Measurements from ENCODE around the gene PRDM16.

The PRDM16 gene

DNA sequence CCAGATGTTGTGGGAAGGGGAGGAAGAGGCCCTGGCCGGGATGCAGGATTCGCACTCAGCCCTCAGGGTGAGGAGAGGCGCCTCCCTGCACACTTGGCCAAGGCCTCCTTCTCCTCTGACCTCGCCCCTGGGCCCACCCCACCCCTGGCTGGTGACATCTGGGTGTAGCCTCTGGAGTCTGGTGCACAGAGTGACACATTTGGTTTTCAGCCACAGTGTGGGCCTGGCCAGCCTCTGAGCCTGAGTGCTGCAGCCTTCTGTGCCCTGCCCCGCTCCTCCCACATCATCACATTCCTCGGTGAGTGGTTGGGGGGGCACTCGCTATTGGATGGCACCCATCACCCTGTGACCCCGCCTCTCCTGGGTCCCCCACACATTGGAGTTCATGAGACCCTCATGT, 45.8 kb downstream of the PRDM16 start:
- no peak for TF ChIP-seq JUND (IDR thresholded peaks at IDR 0.05; ENCODE audit: low read depth)
- in situ Hi-C loops (cut with HindIII; ENCODE audit: low pct_unique_long_range_greater_than_20kb, low sequenced_read_pairs), result no loop called here
- no peak for DNase-seq (ENCODE audit: low read depth in 1 of 2, low spot score in 1 of 2)

DNA sequence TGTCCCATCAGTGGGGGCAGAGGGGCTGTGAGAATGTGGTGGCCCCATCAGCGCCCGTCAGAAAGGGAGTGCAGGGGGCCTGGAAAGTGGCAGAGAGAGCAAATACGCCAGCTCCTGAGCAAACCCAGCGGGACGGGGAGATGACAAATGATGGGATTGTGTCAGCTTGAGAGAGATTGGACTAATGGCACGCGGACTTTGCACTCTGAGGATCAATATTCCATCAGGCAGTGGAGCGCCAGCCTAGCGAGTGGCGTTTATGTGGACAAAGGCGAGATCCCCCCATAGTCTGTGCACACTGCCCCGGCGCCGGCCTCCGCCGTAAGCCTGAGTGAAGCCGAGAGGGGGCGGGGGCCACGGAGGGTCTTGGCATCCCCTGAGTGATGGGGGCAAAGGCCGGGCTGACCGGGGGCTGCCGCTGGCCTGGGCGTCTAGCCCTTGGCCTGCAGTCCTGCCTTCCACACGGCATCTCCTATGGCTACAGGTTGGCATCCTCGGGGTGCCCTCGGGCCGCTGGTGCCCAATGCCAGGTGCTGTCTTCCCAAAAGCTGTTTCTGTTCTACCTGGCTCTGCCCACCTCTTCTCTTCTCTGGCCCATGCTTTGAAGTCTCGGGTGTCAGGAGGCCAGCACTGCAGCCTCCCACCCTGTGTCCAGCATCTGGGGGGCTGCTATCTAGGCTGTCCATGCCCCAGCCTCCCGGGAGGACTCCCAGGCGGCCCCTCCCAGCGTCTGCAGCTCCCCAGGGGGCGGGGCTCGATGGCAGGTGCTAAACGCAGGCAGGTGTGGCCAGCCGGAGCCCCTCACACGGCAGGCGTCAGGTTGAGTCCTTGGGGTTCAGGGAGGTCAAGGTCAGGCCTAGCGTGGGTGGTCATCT, 46.5 kb downstream of the PRDM16 start:
- TF ChIP-seq JUND (IDR thresholded peaks at IDR 0.05; ENCODE audit: low read depth), result no peak
- in situ Hi-C loops (cut with HindIII; ENCODE audit: low pct_unique_long_range_greater_than_20kb, low sequenced_read_pairs), result no loop called here
- no peak for DNase-seq (ENCODE audit: low read depth in 1 of 2, low spot score in 1 of 2)

DNA sequence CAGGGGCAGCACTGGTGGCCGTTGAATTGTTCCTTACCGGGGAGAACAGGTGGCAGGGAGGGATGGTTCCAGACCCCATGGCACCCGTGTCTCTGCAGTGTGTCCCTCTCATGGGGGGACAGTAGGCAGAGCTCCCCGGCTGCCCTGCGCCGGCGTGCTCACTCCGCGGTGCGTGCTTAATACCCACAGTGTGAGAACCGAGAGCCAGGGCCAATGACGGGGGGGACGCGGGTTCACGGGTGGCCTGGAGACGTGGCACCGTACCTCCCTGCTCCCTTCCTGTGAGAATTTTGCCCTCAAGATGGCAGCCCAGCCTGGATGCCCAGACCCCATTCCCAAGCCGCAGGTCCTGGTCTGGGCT, 47.1 kb downstream of the PRDM16 start:
- no peak for TF ChIP-seq JUND (IDR thresholded peaks at IDR 0.05; ENCODE audit: low read depth)
- no peak for DNase-seq (ENCODE audit: low read depth in 1 of 2, low spot score in 1 of 2)
- in situ Hi-C loops (cut with HindIII; ENCODE audit: low pct_unique_long_range_greater_than_20kb, low sequenced_read_pairs), result no loop called here

DNA sequence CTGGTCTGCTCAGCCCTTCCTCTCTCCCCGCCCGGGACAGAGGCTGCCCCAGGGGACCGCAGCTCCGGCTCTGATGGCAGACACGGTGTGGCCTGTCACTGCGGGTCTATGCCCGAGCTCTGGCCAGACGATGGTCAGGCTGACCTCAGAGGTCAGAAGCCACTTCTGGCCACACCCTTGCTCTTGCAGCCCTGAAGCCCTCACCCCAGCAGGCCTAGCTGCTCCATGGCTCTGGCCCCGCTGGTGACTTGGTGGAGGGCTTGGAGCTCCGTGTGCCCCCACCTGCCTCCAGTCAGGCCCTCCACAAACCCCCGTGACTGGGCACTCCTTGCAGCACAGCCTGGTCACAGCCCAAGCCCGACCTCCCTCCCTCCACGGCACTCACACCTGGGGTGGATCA, 47.6 kb downstream of the PRDM16 start:
- TF ChIP-seq JUND (IDR thresholded peaks at IDR 0.05; ENCODE audit: low read depth), result no peak
- DNase-seq (ENCODE audit: low read depth in 1 of 2, low spot score in 1 of 2), result no peak
- in situ Hi-C loops (cut with HindIII; ENCODE audit: low pct_unique_long_range_greater_than_20kb, low sequenced_read_pairs), result no loop called here

DNA sequence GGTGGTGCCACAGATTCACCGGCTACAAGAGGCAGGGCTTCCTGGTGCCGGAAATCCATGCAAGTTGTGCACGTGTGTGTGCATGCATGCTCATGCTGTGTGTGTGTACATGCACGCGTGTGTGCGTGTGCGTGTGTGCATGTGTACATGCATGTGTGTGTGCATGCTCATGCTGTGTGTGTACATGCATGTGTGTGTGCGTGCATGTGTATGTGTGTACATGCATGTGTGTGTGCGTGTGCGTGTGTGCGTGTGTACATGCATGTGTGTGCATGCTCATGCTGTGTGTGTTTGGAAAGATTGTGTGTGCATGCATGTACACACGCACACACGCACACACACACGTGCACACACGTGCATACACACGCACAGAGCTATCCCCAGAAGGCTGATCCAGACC, 48.9 kb downstream of the PRDM16 start:
- in situ Hi-C loops (cut with HindIII; ENCODE audit: low pct_unique_long_range_greater_than_20kb, low sequenced_read_pairs), result no loop called here
- no peak for TF ChIP-seq JUND (IDR thresholded peaks at IDR 0.05; ENCODE audit: low read depth)
- no peak for DNase-seq (ENCODE audit: low read depth in 1 of 2, low spot score in 1 of 2)

DNA sequence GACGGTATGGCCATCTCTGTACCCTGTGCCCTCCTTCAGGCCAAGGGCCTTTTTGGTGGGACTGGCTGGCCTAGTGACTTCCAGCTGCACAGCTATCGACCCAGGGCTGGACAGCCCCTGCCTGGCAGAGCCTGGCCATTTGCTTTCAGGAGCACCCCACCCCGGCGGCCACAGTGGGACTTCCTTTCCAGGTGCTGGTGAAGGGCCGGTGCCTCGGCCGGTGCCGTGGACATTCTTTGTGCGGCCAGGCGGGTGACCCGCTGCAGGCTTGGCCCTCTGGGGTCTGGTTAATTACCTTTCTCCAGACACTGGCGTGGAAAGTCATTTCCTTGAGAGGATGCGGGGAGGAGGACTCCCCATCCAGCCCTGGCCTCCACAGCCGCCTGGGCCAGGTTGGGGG, 50.1 kb downstream of the PRDM16 start:
- TF ChIP-seq JUND (IDR thresholded peaks at IDR 0.05; ENCODE audit: low read depth), result no peak
- DNase-seq (ENCODE audit: low read depth in 1 of 2, low spot score in 1 of 2), result no peak
- in situ Hi-C loops (cut with HindIII; ENCODE audit: low pct_unique_long_range_greater_than_20kb, low sequenced_read_pairs), result no loop called here

DNA sequence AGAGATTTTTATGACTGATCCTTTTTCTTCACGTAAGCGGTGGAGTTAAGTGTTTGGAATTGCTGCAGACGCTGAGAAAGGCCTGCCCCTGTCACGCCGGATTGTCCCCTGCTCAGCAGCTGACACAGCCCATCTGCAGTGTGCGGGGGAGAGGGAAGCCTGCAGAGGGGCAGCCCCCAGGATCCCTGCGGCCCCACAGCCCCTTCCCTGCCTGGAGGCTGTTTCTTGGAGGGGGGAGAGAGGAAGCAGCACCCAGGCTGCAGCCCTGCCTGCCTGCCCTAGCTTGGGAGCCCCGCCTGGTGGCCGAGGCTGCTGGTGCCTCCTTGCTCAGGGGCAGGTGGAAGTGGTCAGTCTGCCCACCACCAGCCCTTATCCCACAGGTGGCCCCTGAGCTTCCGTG, 50.7 kb downstream of the PRDM16 start:
- in situ Hi-C loops (cut with HindIII; ENCODE audit: low pct_unique_long_range_greater_than_20kb, low sequenced_read_pairs), result no loop called here
- TF ChIP-seq JUND (IDR thresholded peaks at IDR 0.05; ENCODE audit: low read depth), result no peak
- no peak for DNase-seq (ENCODE audit: low read depth in 1 of 2, low spot score in 1 of 2)

DNA sequence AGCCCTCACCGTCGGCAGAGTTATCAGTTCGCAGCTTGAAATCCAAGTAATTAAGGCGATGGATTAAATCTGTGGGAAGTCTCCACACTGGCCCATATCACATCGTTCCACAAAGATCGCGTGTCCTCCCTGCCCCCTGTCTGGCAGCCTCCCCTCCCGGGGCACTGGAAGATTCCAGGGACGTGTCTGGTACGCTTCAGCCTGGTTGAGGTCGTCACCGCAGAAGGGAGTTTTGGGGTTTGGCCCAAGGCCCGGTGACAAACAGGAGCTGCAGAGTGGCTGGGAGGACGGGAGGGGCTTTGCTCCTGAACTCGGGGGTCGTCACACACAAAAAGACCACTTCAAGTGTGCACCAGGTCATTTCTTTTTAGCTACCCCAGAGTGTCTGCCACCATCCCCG, 51.1 kb downstream of the PRDM16 start:
- in situ Hi-C loops (cut with HindIII; ENCODE audit: low pct_unique_long_range_greater_than_20kb, low sequenced_read_pairs), result no loop called here
- no peak for DNase-seq (ENCODE audit: low read depth in 1 of 2, low spot score in 1 of 2)
- no peak for TF ChIP-seq JUND (IDR thresholded peaks at IDR 0.05; ENCODE audit: low read depth)

DNA sequence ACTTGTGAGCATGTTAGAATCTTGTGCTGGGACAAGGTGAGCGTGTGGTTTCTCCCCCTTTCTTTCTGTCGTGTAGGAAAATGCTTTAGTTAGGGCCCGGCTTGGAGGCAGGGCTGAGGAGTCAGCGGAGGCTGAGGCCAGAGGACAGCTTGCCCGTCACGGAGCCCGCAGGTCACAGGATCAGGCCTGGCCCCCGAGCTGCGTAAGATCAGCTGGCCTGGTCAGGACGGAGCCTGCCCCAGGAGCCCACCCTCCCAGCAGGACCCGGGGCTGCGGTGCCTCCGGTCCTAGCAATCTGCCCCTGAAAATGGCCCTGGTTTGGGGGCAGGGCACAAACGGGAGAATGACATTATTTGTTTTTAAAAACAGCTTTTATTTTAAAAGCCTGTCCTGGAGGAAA, 52.0 kb downstream of the PRDM16 start:
- TF ChIP-seq JUND (IDR thresholded peaks at IDR 0.05; ENCODE audit: low read depth), result no peak
- in situ Hi-C loops (cut with HindIII; ENCODE audit: low pct_unique_long_range_greater_than_20kb, low sequenced_read_pairs), result no loop called here
- no peak for DNase-seq (ENCODE audit: low read depth in 1 of 2, low spot score in 1 of 2)

DNA sequence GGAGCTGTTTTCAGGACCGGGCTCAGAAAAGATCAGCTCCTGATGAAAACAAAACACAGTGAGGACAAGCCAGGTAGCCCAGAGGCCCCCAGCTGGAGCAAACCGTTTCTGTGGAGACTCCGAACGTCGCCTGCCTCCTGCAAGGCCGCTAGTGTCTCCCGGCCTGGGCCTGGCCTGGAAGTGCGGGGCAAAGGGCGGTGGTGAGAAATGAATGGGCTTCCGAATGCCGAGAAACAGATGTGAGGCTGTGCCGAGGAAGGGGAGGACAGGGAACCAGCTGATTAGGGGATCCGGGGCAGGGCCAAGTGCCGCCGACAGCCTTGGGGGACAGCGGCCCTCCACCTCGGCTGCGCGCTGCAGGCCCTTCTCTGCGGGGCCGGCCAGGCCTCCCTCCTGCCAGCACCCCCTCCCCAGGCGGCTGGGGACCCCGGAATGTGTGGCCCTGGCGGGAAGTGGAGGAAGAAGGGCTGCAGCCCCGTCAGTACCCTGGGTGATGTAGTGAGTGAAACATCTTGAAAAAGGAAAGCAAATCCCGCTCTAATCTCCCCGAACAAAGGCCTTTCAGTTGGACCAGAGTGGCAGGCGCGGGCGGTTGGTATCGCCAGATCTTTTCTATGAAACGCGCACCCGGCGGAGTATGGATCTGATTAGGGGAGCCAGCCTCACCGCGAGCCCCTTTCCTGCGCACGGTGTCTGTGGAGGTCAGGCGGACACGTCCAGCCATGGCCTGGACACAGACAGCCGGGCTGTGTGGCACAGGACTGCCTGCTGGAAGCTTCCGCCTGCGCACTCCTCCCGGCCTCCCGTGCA, 52.6 kb downstream of the PRDM16 start:
- DNase-seq (ENCODE audit: low read depth in 1 of 2, low spot score in 1 of 2), result no peak
- in situ Hi-C loops (cut with HindIII; ENCODE audit: low pct_unique_long_range_greater_than_20kb, low sequenced_read_pairs), result no loop called here
- no peak for TF ChIP-seq JUND (IDR thresholded peaks at IDR 0.05; ENCODE audit: low read depth)

DNA sequence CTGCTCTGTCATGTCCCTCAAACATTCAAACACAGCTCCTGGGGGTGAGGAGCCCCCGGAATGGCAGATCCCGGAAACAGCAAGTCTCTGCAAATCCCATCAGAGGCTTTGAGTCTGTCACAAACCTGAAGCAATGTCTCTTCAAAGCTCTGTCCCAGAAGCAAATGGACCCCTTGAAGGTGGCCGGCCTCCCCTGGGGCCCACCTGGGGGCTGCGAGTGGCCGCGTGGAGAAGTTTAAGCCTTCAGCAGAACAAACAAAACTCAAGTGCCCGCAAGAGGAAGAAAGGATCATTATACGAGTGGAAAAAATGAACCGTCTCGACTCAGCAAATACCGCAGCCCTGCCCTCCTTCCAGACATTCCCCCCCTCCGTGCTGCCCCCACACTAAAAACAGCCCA, 53.3 kb downstream of the PRDM16 start:
- no peak for DNase-seq (ENCODE audit: low read depth in 1 of 2, low spot score in 1 of 2)
- TF ChIP-seq JUND (IDR thresholded peaks at IDR 0.05; ENCODE audit: low read depth), result no peak
- in situ Hi-C loops (cut with HindIII; ENCODE audit: low pct_unique_long_range_greater_than_20kb, low sequenced_read_pairs), result no loop called here

DNA sequence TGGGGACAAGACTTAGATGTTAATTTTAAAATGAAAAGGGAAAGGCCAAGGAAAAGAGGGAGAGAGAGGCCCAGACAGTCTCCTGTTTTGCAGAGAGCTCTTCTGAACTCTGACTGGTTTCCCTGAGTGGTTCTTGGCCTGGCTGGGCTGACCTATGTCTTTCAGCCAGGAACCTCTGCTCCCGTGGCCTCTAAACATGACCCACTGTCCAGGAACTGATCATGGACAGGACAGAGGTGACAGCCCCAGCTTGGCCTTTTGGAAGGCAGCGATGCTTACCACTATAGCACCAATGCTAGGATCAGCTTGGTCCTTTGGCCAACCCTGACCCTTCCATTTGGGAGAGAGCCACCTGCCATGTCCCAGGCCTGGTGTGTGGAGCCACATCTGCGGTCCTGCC, 55.2 kb downstream of the PRDM16 start:
- TF ChIP-seq JUND (IDR thresholded peaks at IDR 0.05; ENCODE audit: low read depth), result no peak
- no peak for DNase-seq (ENCODE audit: low read depth in 1 of 2, low spot score in 1 of 2)
- in situ Hi-C loops (cut with HindIII; ENCODE audit: low pct_unique_long_range_greater_than_20kb, low sequenced_read_pairs), result no loop called here

DNA sequence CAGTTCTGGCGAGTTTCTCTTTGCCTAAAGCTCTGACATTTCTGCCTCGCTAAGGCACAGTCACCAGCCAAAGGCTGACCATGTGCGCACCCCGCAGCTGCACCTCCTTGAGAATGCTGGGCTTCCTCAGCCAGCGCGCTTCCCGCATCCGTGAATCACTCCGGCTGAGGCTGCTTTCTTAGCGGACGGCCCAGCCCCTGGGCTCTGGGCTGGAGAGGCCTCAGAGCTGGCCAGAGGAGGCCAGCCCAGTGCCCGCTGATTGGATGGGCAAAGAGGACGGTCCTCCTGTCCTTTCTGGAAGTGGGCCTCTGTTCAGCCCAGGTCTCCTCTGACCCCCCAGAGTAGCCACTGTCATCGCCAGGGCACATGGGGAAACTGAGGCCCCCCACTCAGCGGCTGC, 56.1 kb downstream of the PRDM16 start:
- no peak for TF ChIP-seq JUND (IDR thresholded peaks at IDR 0.05; ENCODE audit: low read depth)
- in situ Hi-C loops (cut with HindIII; ENCODE audit: low pct_unique_long_range_greater_than_20kb, low sequenced_read_pairs), result no loop called here
- no peak for DNase-seq (ENCODE audit: low read depth in 1 of 2, low spot score in 1 of 2)

Data from T47D (cell line).